Epithelial cell of esophagus (primary cell): ENCODE data around the gene UBE2V1.
A peak's percentile ranks its signal among the peaks of the same experiment; 100 is the strongest.

ENCODE experiments used
- DNase-seq: peaks from one replicate; pipeline ENCODE4 v3.0.0; 2010; ENCODE audit warnings: low read depth
- H3K4me3 ChIP-seq: 2 replicates; pipeline ENCODE4 v1.5.1; 2011; ENCODE audit warnings: mild to moderate bottlenecking, low read length, control low read depth
- CTCF ChIP-seq: IDR thresholded peaks from 2 replicates; pipeline ENCODE4 v1.5.1; 2011; ENCODE audit warnings: low read depth, mild to moderate bottlenecking, low read length, control low read depth, inconsistent platforms; ENCODE audit not compliant: insufficient read depth; ENCODE audit errors: missing control alignments

Gene UBE2V1

GRCh38 chr20:50133474-50134217 lies 20.7 kb upstream of the UBE2V1 start:
- peak; percentile 26 for TF ChIP-seq CTCF
- DNase-seq, result no peak
- H3K4me3 ChIP-seq, result no peak overlapping the region

- DNase-seq, result no peak
- no peak for TF ChIP-seq CTCF
- H3K4me3 ChIP-seq, result no peak overlapping the region
Observed at GRCh38 chr20:50133041-50133440, 20.1 kb upstream of the UBE2V1 start.

GRCh38 chr20:50130995-50131394 lies 18.0 kb upstream of the UBE2V1 start:
- no peak overlapping the region for H3K4me3 ChIP-seq
- TF ChIP-seq CTCF, result no peak
- no peak for DNase-seq

DNA sequence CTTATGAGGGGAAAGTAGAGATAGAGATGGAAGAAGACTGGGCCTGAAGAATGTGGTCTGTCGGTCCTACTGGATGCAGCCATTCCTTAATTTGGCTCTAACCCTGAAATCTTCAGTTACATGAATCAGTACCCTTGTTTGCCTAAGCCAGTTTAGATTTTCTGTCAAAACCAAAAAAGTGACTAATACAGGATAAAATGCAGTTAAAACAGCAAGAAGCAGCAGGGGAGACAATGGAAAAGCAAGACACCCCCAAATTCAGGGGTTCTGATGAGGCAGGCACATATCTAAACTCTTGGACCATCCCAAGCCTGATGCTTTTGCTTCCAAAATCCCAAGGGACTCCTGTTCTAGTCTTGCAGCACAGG lies 17.4 kb upstream of the UBE2V1 start:
- no peak for TF ChIP-seq CTCF
- no peak overlapping the region for H3K4me3 ChIP-seq
- no peak for DNase-seq

DNA sequence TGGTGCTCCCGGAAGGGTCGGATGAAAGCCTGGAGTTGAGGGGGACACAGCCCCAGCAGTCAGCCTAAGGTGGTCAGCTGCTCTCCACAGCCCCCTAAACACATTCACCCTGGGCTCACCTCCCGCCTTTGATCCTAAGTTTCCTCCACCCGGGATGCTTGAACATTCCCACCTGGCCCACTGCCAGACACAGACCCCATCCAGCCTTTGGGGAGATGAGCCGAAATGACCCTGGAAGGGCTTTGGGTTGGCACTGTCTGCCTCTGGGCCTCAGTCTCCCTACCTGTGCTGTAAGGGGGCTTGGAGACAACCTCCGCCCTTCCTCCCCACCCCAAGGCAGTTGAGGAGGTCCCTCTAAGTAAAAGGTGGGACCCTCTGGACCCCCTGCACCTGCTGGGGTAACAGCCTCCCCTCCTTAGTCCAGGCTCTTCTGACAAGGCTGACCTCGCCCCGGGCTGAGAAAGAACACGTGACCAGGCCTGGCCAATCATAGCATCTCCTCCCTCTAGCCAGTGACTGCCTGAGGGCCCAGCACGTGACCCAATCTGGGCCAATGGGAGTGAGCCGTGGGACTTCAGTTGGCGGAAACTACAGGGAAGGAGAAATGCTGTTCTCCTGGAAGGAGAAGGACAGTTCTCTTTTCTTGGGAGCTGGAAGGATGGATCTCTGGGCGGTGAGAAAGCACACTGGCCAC lies 16.9 kb upstream of the UBE2V1 start:
- no peak overlapping the region for H3K4me3 ChIP-seq
- TF ChIP-seq CTCF, result no peak
- DNase-seq, result no peak

- TF ChIP-seq CTCF, result no peak
- H3K4me3 ChIP-seq, result no peak overlapping the region
- DNase-seq, result no peak
Observed at GRCh38 chr20:50128520-50128905, 15.6 kb upstream of the UBE2V1 start.
